NT2/D1 (cell line): Measurements from ENCODE around the gene GTF2F2.

Experiments used
- YY1 ChIP-seq: IDR thresholded peaks from 2 replicates; pipeline ENCODE4 v1.6.1; 2011; ENCODE audit not compliant: insufficient read length, insufficient read depth
- ZNF274 ChIP-seq: IDR thresholded peaks from 2 replicates; pipeline ENCODE4 v1.6.1; 2011; ENCODE audit warnings: mild to moderate bottlenecking, low read depth, low read length

DNA sequence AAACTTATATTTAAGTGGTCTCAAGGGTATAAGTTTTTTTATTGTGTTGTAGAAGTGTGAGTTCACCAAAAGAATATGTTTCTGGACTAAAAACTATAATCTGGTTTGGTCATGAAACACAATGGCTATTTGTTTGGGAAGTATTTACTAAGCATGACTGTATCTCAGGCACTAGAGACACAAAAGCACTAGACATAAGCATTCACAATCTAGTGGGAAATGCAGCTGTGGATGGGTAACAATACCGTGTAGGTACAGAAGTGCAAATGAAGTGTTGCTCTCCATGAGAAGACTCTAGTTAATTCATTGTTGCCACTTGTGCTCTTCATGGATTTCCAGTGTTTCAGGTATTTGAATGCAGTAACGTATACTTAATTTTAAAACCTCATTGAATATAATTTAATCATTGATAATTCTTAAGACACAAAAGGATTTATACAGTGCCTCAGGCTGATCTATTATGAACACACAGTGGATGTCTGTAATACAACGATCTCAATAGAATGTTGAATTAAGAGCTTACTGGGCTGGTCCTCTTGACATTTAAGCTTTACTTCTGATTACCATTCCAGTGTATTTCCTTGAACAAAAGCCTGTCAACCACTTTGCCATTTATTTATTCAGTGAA is 169.7 kb downstream of the GTF2F2 start:
- TF ChIP-seq YY1 (no peak), ZNF274 (no peak)
